ENCODE results near the gene INTS1. TPM values are rescaled to one million over a fixed set of nuclear protein-coding genes. Genes with fewer than 3 reads are reported as not detected.

INTS1 gene
- total RNA-seq, 1 donor from 2014 or later = 80.7 TPM

- no peak for DNase-seq (ENCODE audit: low spot score in 2 of 2)
- no peak overlapping the region for H3K4me3 ChIP-seq
- TF ChIP-seq CTCF (IDR thresholded peaks at IDR 0.05) = no peak
- H3K9me3 ChIP-seq = no peaks in the 10 kb centered on the region
- intact Hi-C loops (cut with DNase I) = no loop called here
- H3K27me3 ChIP-seq = no peaks in the 10 kb centered on the region
- H3K4me1 ChIP-seq = no peaks in the 10 kb centered on the region
- H3K27ac ChIP-seq = no peak overlapping the region
- H3K36me3 ChIP-seq = peaks cover 98 to 100% of the 10 kb centered on the region in 2 donors
These were observed 20.4 kb downstream of the INTS1 start for GRCh38 chr7:1483536-1484505.

GRCh38 chr7:1483079-1483478 lies 21.1 kb downstream of the INTS1 start:
- Histone ChIP-seq H3K36me3 (peaks cover 98 to 99% of the 10 kb centered on the region in 2 donors), H3K9me3 (no peaks in the 10 kb centered on the region), H3K27ac (no peak overlapping the region), H3K27me3 (no peaks in the 10 kb centered on the region), H3K4me3 (no peak overlapping the region), H3K4me1 (no peaks in the 10 kb centered on the region)
- TF ChIP-seq CTCF (IDR thresholded peaks at IDR 0.05) = no peak
- intact Hi-C loops (cut with DNase I) = no loop called here
- DNase-seq (ENCODE audit: low spot score in 2 of 2) = no peak

- H3K4me3 ChIP-seq = no peak overlapping the region
- intact Hi-C loops (cut with DNase I) = no loop called here
- H3K9me3 ChIP-seq = no peaks in the 10 kb centered on the region
- no peak for DNase-seq (ENCODE audit: low spot score in 2 of 2)
- no peaks in the 10 kb centered on the region for H3K27me3 ChIP-seq
- no peak overlapping the region for H3K27ac ChIP-seq
- no peak for TF ChIP-seq CTCF (IDR thresholded peaks at IDR 0.05)
- peaks cover 96 to 99% of the 10 kb centered on the region in 2 donors for H3K36me3 ChIP-seq
- H3K4me1 ChIP-seq = no peaks in the 10 kb centered on the region
These were observed 22.9 kb downstream of the INTS1 start for GRCh38 chr7:1481300-1481699.

- Histone ChIP-seq H3K9me3 (no peaks in the 10 kb centered on the region), H3K27me3 (no peaks in the 10 kb centered on the region), H3K4me1 (no peaks in the 10 kb centered on the region), H3K4me3 (no peak overlapping the region), H3K36me3 (peaks cover 96 to 99% of the 10 kb centered on the region in 2 donors), H3K27ac (no peak overlapping the region)
- intact Hi-C loops (cut with DNase I) = no loop called here
- DNase-seq (ENCODE audit: low spot score in 2 of 2) = no peak
- TF ChIP-seq CTCF (IDR thresholded peaks at IDR 0.05) = no peak
These were observed 23.5 kb downstream of the INTS1 start for GRCh38 chr7:1480670-1481069.

GRCh38 chr7:1479287-1479686 lies 24.9 kb downstream of the INTS1 start:
- no peak for DNase-seq (ENCODE audit: low spot score in 2 of 2)
- TF ChIP-seq CTCF (IDR thresholded peaks at IDR 0.05) = no peak
- H3K27ac ChIP-seq = no peak overlapping the region
- no peaks in the 10 kb centered on the region for H3K4me1 ChIP-seq
- peaks cover 93 to 96% of the 10 kb centered on the region in 2 donors for H3K36me3 ChIP-seq
- H3K9me3 ChIP-seq = no peaks in the 10 kb centered on the region
- H3K27me3 ChIP-seq = no peaks in the 10 kb centered on the region
- no peak overlapping the region for H3K4me3 ChIP-seq
- intact Hi-C loops (cut with DNase I) = no loop called here
